ENCODE measurements around the gene LINGO3. TPM values are rescaled to one million over a fixed set of nuclear protein-coding genes. Genes with fewer than 3 reads are reported as not detected.

Gene LINGO3
- total RNA-seq, 1 experiment from 2014 or later: 2.0 TPM

GRCh38 chr19:2311093-2311492 lies 3.1 kb upstream of the LINGO3 start:
- H3K4me1 Mint-ChIP-seq: peaks cover 4% of the 10 kb centered on the region; the same call in 1 of the 2 replicates
- no peak overlapping the region for H3K27ac Mint-ChIP-seq
- peaks cover 24% of the 10 kb centered on the region for H3K27me3 Mint-ChIP-seq (ENCODE audit: low read depth)
- H3K36me3 Mint-ChIP-seq: peaks cover 5% of the 10 kb centered on the region
- peaks cover 9% of the 10 kb centered on the region for H3K9me3 Mint-ChIP-seq
- ChIA-PET CTCF (interaction anchor here (1.1 to 1.2 kb wide), 2 partner anchors 37 to 414 kb away, joined by 3 to 6 read pairs; no protein-coding TSS in a partner anchor), POLR2A (no interaction called here)
- no peak for TF ChIP-seq ZNF512 (CRISPR knock-in tag; IDR thresholded peaks at IDR 0.05; ENCODE audit: borderline replicate concordance)
- no peak for TF ChIP-seq ZNF396 (CRISPR knock-in tag; IDR thresholded peaks at IDR 0.05; ENCODE audit: borderline replicate concordance)
- no peak for TF ChIP-seq JAZF1 (CRISPR knock-in tag; IDR thresholded peaks at IDR 0.05)
- TF ChIP-seq EMX1 (CRISPR knock-in tag; IDR thresholded peaks at IDR 0.05): no peak
- TF ChIP-seq, protein P1, sequence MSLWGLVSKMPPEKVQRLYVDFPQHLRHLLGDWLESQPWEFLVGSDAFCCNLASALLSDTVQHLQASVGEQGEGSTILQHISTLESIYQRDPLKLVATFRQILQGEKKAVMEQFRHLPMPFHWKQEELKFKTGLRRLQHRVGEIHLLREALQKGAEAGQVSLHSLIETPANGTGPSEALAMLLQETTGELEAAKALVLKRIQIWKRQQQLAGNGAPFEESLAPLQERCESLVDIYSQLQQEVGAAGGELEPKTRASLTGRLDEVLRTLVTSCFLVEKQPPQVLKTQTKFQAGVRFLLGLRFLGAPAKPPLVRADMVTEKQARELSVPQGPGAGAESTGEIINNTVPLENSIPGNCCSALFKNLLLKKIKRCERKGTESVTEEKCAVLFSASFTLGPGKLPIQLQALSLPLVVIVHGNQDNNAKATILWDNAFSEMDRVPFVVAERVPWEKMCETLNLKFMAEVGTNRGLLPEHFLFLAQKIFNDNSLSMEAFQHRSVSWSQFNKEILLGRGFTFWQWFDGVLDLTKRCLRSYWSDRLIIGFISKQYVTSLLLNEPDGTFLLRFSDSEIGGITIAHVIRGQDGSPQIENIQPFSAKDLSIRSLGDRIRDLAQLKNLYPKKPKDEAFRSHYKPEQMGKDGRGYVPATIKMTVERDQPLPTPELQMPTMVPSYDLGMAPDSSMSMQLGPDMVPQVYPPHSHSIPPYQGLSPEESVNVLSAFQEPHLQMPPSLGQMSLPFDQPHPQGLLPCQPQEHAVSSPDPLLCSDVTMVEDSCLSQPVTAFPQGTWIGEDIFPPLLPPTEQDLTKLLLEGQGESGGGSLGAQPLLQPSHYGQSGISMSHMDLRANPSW (CRISPR knock-in tag; conservative IDR thresholded peaks at IDR 0.05; ENCODE audit: low read depth): no peak
- no peak for TF ChIP-seq ZNF232 (CRISPR knock-in tag; IDR thresholded peaks at IDR 0.05)
- no peak for TF ChIP-seq FOXJ3 (CRISPR knock-in tag; IDR thresholded peaks at IDR 0.05; ENCODE audit: borderline replicate concordance)
- TF ChIP-seq ESRRA (CRISPR knock-in tag; IDR thresholded peaks at IDR 0.05; ENCODE audit: borderline replicate concordance): no peak
- no peak for TF ChIP-seq ERG (CRISPR knock-in tag; IDR thresholded peaks at IDR 0.05)
- no peak for TF ChIP-seq IRF2 (CRISPR knock-in tag; IDR thresholded peaks at IDR 0.05; ENCODE audit: borderline replicate concordance, low read depth)
- no peak for TF ChIP-seq HMGXB4 (CRISPR knock-in tag; IDR thresholded peaks at IDR 0.05)
- TF ChIP-seq CREM (CRISPR knock-in tag; IDR thresholded peaks at IDR 0.05): no peak
- ATAC-seq (no peak), DNase-seq (ENCODE audit: low spot score) (no peak)
- H3K4me3 Mint-ChIP-seq: no peak overlapping the region

DNA sequence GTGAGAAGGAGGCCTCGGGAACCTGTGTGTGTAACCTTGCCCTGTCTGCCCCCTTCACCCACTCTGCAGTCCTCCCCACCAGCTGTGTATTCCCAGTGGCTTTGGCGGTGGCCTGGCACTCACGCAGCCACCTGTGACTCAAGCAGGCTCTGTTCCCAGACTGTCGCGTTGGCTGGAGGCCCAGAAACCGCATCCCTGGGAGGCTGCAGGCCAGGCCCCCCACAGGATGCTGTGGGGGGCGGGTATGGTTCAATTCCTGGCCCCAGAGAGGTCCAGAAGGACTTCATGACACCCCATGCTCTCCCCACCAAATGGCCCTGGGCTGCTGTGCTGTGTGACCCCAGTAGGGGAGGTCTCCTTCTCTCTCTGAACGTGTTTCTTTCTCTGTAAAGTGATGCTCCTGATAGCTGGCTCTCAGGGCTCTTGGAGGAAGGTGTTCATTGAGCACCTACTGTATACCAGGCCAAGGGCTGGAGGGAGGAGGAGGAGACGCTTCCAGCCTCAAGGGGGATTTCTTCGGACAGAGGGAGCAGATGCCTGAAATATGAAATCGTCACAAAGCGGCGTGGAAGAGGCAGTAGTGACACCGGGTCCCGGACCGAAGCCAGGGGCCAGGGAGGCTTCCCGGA lies 1.9 kb upstream of the LINGO3 start:
- peaks cover 4% of the 10 kb centered on the region; the same call in 1 of the 2 replicates for H3K4me1 Mint-ChIP-seq
- H3K9me3 Mint-ChIP-seq: peaks cover 2% of the 10 kb centered on the region
- no peak overlapping the region for H3K27ac Mint-ChIP-seq
- H3K4me3 Mint-ChIP-seq: no peak overlapping the region
- ChIA-PET CTCF (interaction anchor here (0.6 to 1.7 kb wide), 4 partner anchors 13 to 295 kb away, joined by 3 to 8 read pairs (median 4); partner anchors contain the start of gene BTBD2), POLR2A (interaction anchor here (0.7 kb wide), 1 partner anchor 40 kb away, joined by 11 read pairs; no protein-coding TSS in a partner anchor)
- no peak for ATAC-seq
- TF ChIP-seq PRRX2 (CRISPR knock-in tag; IDR thresholded peaks at IDR 0.05) (no peak), HMGA2 (CRISPR knock-in tag; IDR thresholded peaks at IDR 0.05) (no peak), TEAD1 (CRISPR knock-in tag; IDR thresholded peaks at IDR 0.05) (no peak), SP1 (CRISPR knock-in tag; conservative IDR thresholded peaks at IDR 0.05) (no peak), ZNF423 (CRISPR knock-in tag; IDR thresholded peaks at IDR 0.05) (no peak), CBFB (CRISPR knock-in tag; IDR thresholded peaks at IDR 0.05; ENCODE audit: low read depth) (no peak), NR2C2 (CRISPR knock-in tag; IDR thresholded peaks at IDR 0.05) (no peak)
- TF ChIP-seq, protein P2, sequence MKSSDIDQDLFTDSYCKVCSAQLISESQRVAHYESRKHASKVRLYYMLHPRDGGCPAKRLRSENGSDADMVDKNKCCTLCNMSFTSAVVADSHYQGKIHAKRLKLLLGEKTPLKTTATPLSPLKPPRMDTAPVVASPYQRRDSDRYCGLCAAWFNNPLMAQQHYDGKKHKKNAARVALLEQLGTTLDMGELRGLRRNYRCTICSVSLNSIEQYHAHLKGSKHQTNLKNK (CRISPR knock-in tag; IDR thresholded peaks at IDR 0.05): no peak
- TF ChIP-seq, protein P3, sequence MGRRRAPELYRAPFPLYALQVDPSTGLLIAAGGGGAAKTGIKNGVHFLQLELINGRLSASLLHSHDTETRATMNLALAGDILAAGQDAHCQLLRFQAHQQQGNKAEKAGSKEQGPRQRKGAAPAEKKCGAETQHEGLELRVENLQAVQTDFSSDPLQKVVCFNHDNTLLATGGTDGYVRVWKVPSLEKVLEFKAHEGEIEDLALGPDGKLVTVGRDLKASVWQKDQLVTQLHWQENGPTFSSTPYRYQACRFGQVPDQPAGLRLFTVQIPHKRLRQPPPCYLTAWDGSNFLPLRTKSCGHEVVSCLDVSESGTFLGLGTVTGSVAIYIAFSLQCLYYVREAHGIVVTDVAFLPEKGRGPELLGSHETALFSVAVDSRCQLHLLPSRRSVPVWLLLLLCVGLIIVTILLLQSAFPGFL (CRISPR knock-in tag; IDR thresholded peaks at IDR 0.05; ENCODE audit: borderline replicate concordance): no peak
- H3K36me3 Mint-ChIP-seq: peaks cover under 1% of the 10 kb centered on the region; the same call in 1 of the 2 replicates
- H3K27me3 Mint-ChIP-seq (ENCODE audit: low read depth): peaks cover 18% of the 10 kb centered on the region
- no peak for DNase-seq (ENCODE audit: low spot score)
